OCI-LY1 (cell line): ENCODE results near the gene LPO.
A peak's percentile ranks its signal among the peaks of the same experiment; 100 is the strongest.

ENCODE experiments used
- H2AFZ ChIP-seq: fragments of 200-600 bp; sonication (generic), shearing (Covaris generic); 2 replicates; pipeline ENCODE4 v1.6.0; 2014; ENCODE audit warnings: antibody characterized with exemption, mild to moderate bottlenecking, low read length
- H3F3A ChIP-seq: fragments of 200-600 bp; sonication (generic), shearing (Covaris generic); 2 replicates; pipeline ENCODE4 v1.6.0; 2014; ENCODE audit warnings: mild to moderate bottlenecking, antibody characterized with exemption, low read length, moderate library complexity; ENCODE audit not compliant: insufficient read depth
- H3K27ac ChIP-seq: fragments of 200-600 bp; sonication (generic); 2 replicates; pipeline ENCODE4 v1.5.1; 2014; ENCODE audit warnings: low read length, mixed run types, mild to moderate bottlenecking, low read depth; ENCODE audit not compliant: poor library complexity, severe bottlenecking
- H3K27me3 ChIP-seq: fragments of 200-600 bp; sonication (generic); 2 replicates; pipeline ENCODE4 v1.6.0; 2014; ENCODE audit warnings: antibody characterized with exemption, mild to moderate bottlenecking, low read length, moderate library complexity; ENCODE audit not compliant: insufficient read depth
- H3K36me3 ChIP-seq: fragments of 200-600 bp; sonication (generic); 2 replicates; pipeline ENCODE4 v1.6.1; 2014; ENCODE audit warnings: mild to moderate bottlenecking, antibody characterized with exemption, low read length, moderate library complexity, mixed read lengths; ENCODE audit not compliant: insufficient read depth
- H3K4me1 ChIP-seq: fragments of 200-600 bp; sonication (generic); 2 replicates; pipeline ENCODE4 v1.5.1; 2014; ENCODE audit warnings: mild to moderate bottlenecking, low read length, moderate library complexity; ENCODE audit not compliant: insufficient read depth, severe bottlenecking
- H3K4me2 ChIP-seq: fragments of 200-600 bp; sonication (generic), shearing (Covaris generic); 2 replicates; pipeline ENCODE4 v1.6.1; 2014; ENCODE audit warnings: low read length
- H3K4me3 ChIP-seq: fragments of 200-600 bp; sonication (generic); 2 replicates; pipeline ENCODE4 v1.5.1; 2014; ENCODE audit warnings: low read length, low read depth, mild to moderate bottlenecking, mixed read lengths; ENCODE audit not compliant: poor library complexity, severe bottlenecking
- H3K79me2 ChIP-seq: fragments of 200-600 bp; shearing (Covaris generic); 2 replicates; pipeline ENCODE4 v1.6.1; 2016; ENCODE audit warnings: mixed run types, low read length, mixed read lengths; ENCODE audit not compliant: insufficient read depth
- H3K9ac ChIP-seq: fragments of 200-600 bp; sonication (generic), shearing (Covaris generic); 2 replicates; pipeline ENCODE4 v1.6.1; 2014; ENCODE audit warnings: mild to moderate bottlenecking, low read length, mixed read lengths
- H3K9me2 ChIP-seq: fragments of 200-600 bp; sonication (generic), shearing (Covaris generic); 2 replicates; pipeline ENCODE4 v1.6.1; 2014; ENCODE audit warnings: low read depth, mild to moderate bottlenecking, low read length, mixed read lengths
- H3K9me3 ChIP-seq: fragments of 200-600 bp; shearing (Covaris generic); 2 replicates; pipeline ENCODE4 v1.6.1; 2014; ENCODE audit warnings: low read length, mixed read lengths
- H4K20me1 ChIP-seq: fragments of 200-600 bp; sonication (generic), shearing (Covaris generic); 2 replicates; pipeline ENCODE4 v1.6.0; 2016; ENCODE audit warnings: mild to moderate bottlenecking, low read length; ENCODE audit not compliant: insufficient read depth
- EZH2 ChIP-seq: fragments of 200-600 bp; sonication (generic), shearing (Covaris generic); IDR thresholded peaks from 2 replicates; pipeline ENCODE4 v1.8.0; 2017; ENCODE audit warnings: borderline replicate concordance, mixed run types, mild to moderate bottlenecking, antibody characterized with exemption, low read length, moderate library complexity, mixed read lengths
- TF ChIP-seq, protein P1 (sequence below): fragments of 200-600 bp; sonication (generic), shearing (Covaris generic); IDR thresholded peaks from 2 replicates; pipeline ENCODE4 v1.5.1; 2017; ENCODE audit warnings: mild to moderate bottlenecking, antibody characterized with exemption, low read length, moderate library complexity, mixed read lengths

LPO gene

DNA sequence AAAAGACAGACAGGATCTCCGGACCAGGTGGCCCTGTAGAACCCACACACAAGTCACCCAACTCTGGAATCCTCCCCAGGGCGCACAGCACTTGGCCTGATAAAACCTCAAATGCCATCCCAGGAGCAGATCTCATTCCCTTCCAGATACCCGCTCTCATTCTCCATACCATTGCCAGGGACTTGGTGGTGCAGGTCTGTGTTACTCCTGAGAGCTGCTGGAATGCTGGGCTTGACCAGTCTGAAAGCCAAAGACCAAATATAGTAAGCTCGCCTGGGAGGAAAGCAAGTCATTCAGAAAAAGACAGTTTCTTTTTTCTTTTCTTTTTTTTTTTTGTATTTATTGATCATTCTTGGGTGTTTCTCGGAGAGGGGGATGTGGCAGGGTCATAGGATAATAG lies 30.0 kb upstream of the LPO start:
- no peak for TF ChIP-seq EZH2
- TF ChIP-seq, protein P1, sequence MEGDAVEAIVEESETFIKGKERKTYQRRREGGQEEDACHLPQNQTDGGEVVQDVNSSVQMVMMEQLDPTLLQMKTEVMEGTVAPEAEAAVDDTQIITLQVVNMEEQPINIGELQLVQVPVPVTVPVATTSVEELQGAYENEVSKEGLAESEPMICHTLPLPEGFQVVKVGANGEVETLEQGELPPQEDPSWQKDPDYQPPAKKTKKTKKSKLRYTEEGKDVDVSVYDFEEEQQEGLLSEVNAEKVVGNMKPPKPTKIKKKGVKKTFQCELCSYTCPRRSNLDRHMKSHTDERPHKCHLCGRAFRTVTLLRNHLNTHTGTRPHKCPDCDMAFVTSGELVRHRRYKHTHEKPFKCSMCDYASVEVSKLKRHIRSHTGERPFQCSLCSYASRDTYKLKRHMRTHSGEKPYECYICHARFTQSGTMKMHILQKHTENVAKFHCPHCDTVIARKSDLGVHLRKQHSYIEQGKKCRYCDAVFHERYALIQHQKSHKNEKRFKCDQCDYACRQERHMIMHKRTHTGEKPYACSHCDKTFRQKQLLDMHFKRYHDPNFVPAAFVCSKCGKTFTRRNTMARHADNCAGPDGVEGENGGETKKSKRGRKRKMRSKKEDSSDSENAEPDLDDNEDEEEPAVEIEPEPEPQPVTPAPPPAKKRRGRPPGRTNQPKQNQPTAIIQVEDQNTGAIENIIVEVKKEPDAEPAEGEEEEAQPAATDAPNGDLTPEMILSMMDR = no peak
- Histone ChIP-seq H3K27me3 (no peaks in the 10 kb centered on the region; the same call in 1 of the 2 replicates), H3K4me1 (no peaks in the 10 kb centered on the region), H3K4me2 (no peak overlapping the region), H3K4me3 (no peak overlapping the region), H3K79me2 (no peaks in the 10 kb centered on the region), H3F3A (no peaks in the 10 kb centered on the region), H3K9me2 (no peaks in the 10 kb centered on the region), H3K36me3 (0 out of 2 replicates have a peak, but pooled peaks cover 3% of the 10 kb centered on the region), H4K20me1 (no peaks in the 10 kb centered on the region), H2AFZ (no peak overlapping the region), H3K9ac (no peak overlapping the region), H3K27ac (no peak overlapping the region), H3K9me3 (no peaks in the 10 kb centered on the region)

DNA sequence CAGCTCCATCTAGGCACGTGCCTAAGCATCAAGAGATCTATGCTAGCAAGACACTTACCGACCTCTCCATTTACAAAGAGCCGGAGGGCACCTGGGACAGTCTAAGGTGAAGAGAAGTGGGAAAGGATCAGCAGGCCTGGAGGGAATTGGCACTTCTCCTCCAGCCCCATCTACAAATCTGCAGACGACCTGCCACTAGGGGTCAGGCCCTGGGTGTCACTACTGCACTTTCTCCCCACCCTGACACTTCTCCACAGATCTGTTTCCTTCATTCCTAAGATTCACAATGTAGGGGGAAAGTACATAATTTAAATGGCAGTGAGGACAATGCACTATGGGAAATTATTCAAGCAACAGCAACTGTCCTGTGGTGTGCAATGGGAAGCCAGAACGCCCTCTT lies 27.5 kb upstream of the LPO start:
- H3K27me3 ChIP-seq = no peaks in the 10 kb centered on the region
- no peak for TF ChIP-seq EZH2
- TF ChIP-seq, protein P1 = peak; percentile 51; the same call in 1 of the 2 replicates
- H3K4me2 ChIP-seq = no peak overlapping the region
- H3K4me1 ChIP-seq = no peaks in the 10 kb centered on the region
- H3K79me2 ChIP-seq = no peaks in the 10 kb centered on the region
- H3K4me3 ChIP-seq = no peak overlapping the region
- H3K27ac ChIP-seq = no peak overlapping the region
- 0 out of 2 replicates have a peak, but pooled peaks cover 3% of the 10 kb centered on the region for H3K36me3 ChIP-seq
- no peak overlapping the region for H2AFZ ChIP-seq
- no peaks in the 10 kb centered on the region for H3K9me2 ChIP-seq
- H3F3A ChIP-seq = no peaks in the 10 kb centered on the region
- no peaks in the 10 kb centered on the region for H4K20me1 ChIP-seq
- no peak overlapping the region for H3K9ac ChIP-seq
- H3K9me3 ChIP-seq = no peaks in the 10 kb centered on the region

DNA sequence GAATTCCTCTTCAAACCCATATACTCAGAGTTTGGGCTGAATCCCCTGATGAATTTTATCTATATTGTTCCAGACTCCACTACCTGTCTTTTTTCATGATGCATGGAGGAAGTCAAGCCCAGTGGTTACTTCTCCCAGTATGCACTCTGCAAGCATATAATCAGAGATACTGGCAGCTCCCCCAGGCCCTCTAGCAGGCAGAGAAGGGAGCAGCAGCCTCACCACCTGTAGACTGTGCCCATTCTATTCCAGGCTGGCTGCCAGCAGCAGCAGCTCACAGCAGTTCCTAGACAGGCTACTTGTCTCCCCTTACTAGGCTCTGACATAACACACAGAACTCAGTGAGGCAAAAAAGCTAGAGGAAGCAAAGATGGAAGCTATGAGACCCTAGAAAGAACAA lies 22.7 kb upstream of the LPO start:
- Histone ChIP-seq H3K4me2 (no peak overlapping the region), H3K36me3 (0 out of 2 replicates have a peak, but pooled peaks cover 3% of the 10 kb centered on the region)
- TF ChIP-seq, protein P1 = peak; percentile 38; the same call in 1 of the 2 replicates
- TF ChIP-seq EZH2 = no peak

More for the DNA sequence above, 22.7 kb upstream of the LPO start:
- no peaks in the 10 kb centered on the region for H3K27me3 ChIP-seq
- no peak overlapping the region for H3K27ac ChIP-seq
- H2AFZ ChIP-seq = no peak overlapping the region
- H3K79me2 ChIP-seq = no peaks in the 10 kb centered on the region
- no peak overlapping the region for H3K4me3 ChIP-seq
- no peak overlapping the region for H3K9ac ChIP-seq
- H4K20me1 ChIP-seq = no peaks in the 10 kb centered on the region
- H3K9me3 ChIP-seq = no peaks in the 10 kb centered on the region
- no peaks in the 10 kb centered on the region for H3K9me2 ChIP-seq
- H3K4me1 ChIP-seq = peaks cover 18% of the 10 kb centered on the region
- H3F3A ChIP-seq = no peaks in the 10 kb centered on the region
